T-helper 2 cell treated with Interferon-gamma antibody and Interleukin-4, amounts not matched to agents 100 ng/mL and 5 ng/mL, for 36 hours (primary cell): ENCODE measurements around the gene LGALS3BP. TPM values are rescaled to one million over a fixed set of nuclear protein-coding genes. Genes with fewer than 3 reads are reported as not detected.

ENCODE experiments used
- total RNA-seq: library from RNA; stranded (reverse); gene quantifications from 2 replicates; pipeline ENCODE4 v1.2.3, GENCODE V29; 2022

Gene LGALS3BP
- total RNA-seq, 1 donor from 2014 or later = 147 TPM

Other genes starting within 250 kb of the LGALS3BP start
- gene CYTH1, start 197.7 kb downstream of the LGALS3BP start, total RNA-seq = 182 and 185 TPM in 2 replicates
- gene USP36, start 139.1 kb downstream of the LGALS3BP start, total RNA-seq = 104 and 106 TPM in 2 replicates
- not detected in 2 replicates for gene CEP295NL, start 76.7 kb downstream of the LGALS3BP start, total RNA-seq
- gene TIMP2, start 54.5 kb downstream of the LGALS3BP start, total RNA-seq = 1.5 and 1.6 TPM in 2 replicates
- 68.1 and 69.5 TPM in 2 replicates for gene CANT1, start 29.8 kb upstream of the LGALS3BP start, total RNA-seq
- not detected in 2 replicates for gene C1QTNF1, start 44.2 kb upstream of the LGALS3BP start, total RNA-seq
- 47.0 and 48.5 TPM in 2 replicates for gene ENGASE, start 94.9 kb upstream of the LGALS3BP start, total RNA-seq